ENCODE data around the gene TUBGCP5.
"Not testable (repeated sequence)": the region's sequence is repeated elsewhere in the genome, so short reads cannot be mapped to it uniquely, and the experiment has no call there.

Gene TUBGCP5

GRCh38 chr15:23039143-23039916 lies at the start of gene TUBGCP5:
Gene TUBGCP5 (minus strand): TSS chr15:23039569. CDS start chr15:23039543, 26 bp downstream.
- DNase-seq: peak; percentile 99

- DNase-seq: no peak
Measured at GRCh38 chr15:23083115-23083514, 43.7 kb upstream of the TUBGCP5 start.

- not testable (repeated sequence) for DNase-seq
Measured at GRCh38 chr15:23081996-23082737, 42.8 kb upstream of the TUBGCP5 start.

- DNase-seq: no peak
Measured at GRCh38 chr15:23081271-23081670, 41.9 kb upstream of the TUBGCP5 start.

GRCh38 chr15:23079766-23080165 lies 40.4 kb upstream of the TUBGCP5 start:
- no peak for DNase-seq

GRCh38 chr15:23075927-23076326 lies 36.6 kb upstream of the TUBGCP5 start:
- no peak for DNase-seq

- DNase-seq: no peak
Measured at GRCh38 chr15:23074684-23075083, 35.3 kb upstream of the TUBGCP5 start.

GRCh38 chr15:23073890-23074646 lies 34.7 kb upstream of the TUBGCP5 start:
- no peak for DNase-seq

GRCh38 chr15:23072633-23073032 lies 33.3 kb upstream of the TUBGCP5 start:
- no peak for DNase-seq

- no peak for DNase-seq
Measured at GRCh38 chr15:23069496-23070166, 30.3 kb upstream of the TUBGCP5 start.

GRCh38 chr15:23067416-23067815 lies 28.0 kb upstream of the TUBGCP5 start:
- DNase-seq: no peak

- DNase-seq: no peak
Measured at GRCh38 chr15:23065836-23066235, 26.5 kb upstream of the TUBGCP5 start.

GRCh38 chr15:23064156-23064555 lies 24.8 kb upstream of the TUBGCP5 start:
- no peak for DNase-seq

GRCh38 chr15:23057707-23058106 lies 18.3 kb upstream of the TUBGCP5 start:
- no peak for DNase-seq

- no peak for DNase-seq
Measured at GRCh38 chr15:23055316-23055715, 15.9 kb upstream of the TUBGCP5 start.

- DNase-seq: no peak
Measured at GRCh38 chr15:23052522-23052921, 13.2 kb upstream of the TUBGCP5 start.

- no peak for DNase-seq
Measured at GRCh38 chr15:23050708-23051107, 11.3 kb upstream of the TUBGCP5 start.

- no peak for DNase-seq
Measured at GRCh38 chr15:23049984-23050628, 10.7 kb upstream of the TUBGCP5 start.

GRCh38 chr15:23048572-23049282 lies 9.4 kb upstream of the TUBGCP5 start:
- not testable (repeated sequence) for DNase-seq

GRCh38 chr15:23043987-23044386 lies 4.6 kb upstream of the TUBGCP5 start:
- not testable (repeated sequence) for DNase-seq

GRCh38 chr15:23043535-23043934 lies 4.2 kb upstream of the TUBGCP5 start:
- not testable (repeated sequence) for DNase-seq

- DNase-seq: not testable (repeated sequence)
Measured at GRCh38 chr15:23041736-23042135, 2.4 kb upstream of the TUBGCP5 start.

Measured in right forelimb (tissue), 1 donor.